ENCODE results near the gene DENND10.

DNA sequence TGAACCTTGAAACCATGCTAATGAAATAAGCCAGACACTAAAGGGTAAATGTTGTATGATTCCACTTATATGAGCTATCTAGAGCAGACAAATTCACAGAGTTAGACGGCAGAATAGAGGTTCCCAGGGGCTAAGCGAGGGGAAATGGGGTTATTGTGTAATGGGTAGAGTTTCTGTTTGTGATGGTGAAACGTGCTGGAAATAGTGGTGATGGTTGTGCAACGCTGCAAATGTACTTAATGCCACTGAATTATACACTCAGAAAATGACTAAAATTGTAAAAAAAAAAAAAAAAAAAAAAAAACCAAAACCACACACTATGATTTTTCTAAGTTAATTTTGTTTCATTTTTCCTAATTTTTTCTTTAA is 31.6 kb downstream of the DENND10 start:
- no peak for TF ChIP-seq POLR2A (IDR thresholded peaks at IDR 0.05)
- TF ChIP-seq, protein P1, sequence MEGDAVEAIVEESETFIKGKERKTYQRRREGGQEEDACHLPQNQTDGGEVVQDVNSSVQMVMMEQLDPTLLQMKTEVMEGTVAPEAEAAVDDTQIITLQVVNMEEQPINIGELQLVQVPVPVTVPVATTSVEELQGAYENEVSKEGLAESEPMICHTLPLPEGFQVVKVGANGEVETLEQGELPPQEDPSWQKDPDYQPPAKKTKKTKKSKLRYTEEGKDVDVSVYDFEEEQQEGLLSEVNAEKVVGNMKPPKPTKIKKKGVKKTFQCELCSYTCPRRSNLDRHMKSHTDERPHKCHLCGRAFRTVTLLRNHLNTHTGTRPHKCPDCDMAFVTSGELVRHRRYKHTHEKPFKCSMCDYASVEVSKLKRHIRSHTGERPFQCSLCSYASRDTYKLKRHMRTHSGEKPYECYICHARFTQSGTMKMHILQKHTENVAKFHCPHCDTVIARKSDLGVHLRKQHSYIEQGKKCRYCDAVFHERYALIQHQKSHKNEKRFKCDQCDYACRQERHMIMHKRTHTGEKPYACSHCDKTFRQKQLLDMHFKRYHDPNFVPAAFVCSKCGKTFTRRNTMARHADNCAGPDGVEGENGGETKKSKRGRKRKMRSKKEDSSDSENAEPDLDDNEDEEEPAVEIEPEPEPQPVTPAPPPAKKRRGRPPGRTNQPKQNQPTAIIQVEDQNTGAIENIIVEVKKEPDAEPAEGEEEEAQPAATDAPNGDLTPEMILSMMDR (IDR thresholded peaks at IDR 0.05): no peak
